Mesenteric fat pad (tissue), 1 donor: ENCODE data around the gene THAP7. TPM values are rescaled to one million over a fixed set of nuclear protein-coding genes. Genes with fewer than 3 reads are reported as not detected.
"Not testable (repeated sequence)": the region's sequence is repeated elsewhere in the genome, so short reads cannot be mapped to it uniquely, and the experiment has no call there.

Source experiments
- DNase-seq: peaks from one replicate; pipeline ENCODE4 v3.0.0-alpha.2; 2020; ENCODE audit warnings: low spot score
- total RNA-seq: library from RNA; stranded (reverse); fragmentation: NEBNext Ultra II Directional; extraction: Animal tissue kit (Norgen Biotek cat#: 25700); gene quantifications from one replicate; pipeline ENCODE4 v1.2.1, GENCODE V29; 2021
- donor health status: DM: yes; HTN: yes; CAD: no.

The THAP7 gene
- total RNA-seq, 1 donor from 2014 or later: 15.5 TPM

DNA sequence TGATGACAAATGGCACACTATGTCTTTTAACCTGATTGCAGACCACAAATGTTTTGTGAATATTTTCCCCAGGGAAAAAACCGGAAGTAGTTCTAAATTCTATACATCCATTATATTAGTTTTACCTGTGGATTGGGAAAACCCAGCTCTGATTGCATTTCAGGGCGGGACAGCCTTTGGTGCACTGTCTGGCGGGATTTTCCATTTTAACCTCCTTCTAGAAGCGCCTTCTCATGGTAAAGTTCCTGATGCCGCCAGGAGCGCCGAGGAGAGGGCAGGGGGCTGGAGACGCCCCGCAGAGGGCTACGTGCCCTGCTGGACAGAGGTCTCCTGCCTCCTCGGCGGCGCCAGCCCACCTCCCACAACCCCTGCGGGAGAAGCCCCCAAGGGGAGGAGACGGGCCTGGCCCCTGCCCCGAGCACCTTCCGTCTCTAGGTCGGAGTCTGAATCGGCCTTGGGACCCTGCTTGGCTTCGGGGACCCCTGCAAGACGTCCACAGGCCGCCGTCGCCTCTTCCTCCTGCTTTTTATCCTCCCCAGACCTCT lies 11.8 kb upstream of the THAP7 start:
- no peak for DNase-seq

GRCh38 chr22:21012446-21013407 lies 10.8 kb upstream of the THAP7 start:
- no peak for DNase-seq

- no peak for DNase-seq
Measured at GRCh38 chr22:21010426-21011113, 8.7 kb upstream of the THAP7 start.

GRCh38 chr22:21009638-21010425 lies 7.9 kb upstream of the THAP7 start:
- no peak for DNase-seq

- DNase-seq: not testable (repeated sequence)
Measured at GRCh38 chr22:21009208-21009607, 7.3 kb upstream of the THAP7 start.

DNA sequence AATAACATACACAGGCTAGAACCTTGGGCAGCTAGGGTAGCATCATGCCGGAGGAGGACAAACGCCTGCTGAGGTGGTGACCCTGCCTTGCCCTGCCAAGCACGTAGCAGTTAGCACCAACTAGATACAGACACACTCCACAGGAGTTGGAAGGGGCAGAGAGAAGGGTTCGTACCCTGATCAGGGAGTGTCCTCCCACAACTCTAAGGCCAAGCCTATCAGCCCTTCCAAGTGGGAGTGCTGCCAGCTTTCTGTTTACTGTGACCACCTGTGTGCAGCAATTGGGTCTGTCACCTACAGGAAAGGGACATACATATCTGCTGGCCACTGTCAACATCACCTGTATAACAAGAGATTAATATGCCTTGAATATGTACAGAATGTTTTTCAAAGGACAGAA lies 1.9 kb upstream of the THAP7 start:
- no peak for DNase-seq

DNA sequence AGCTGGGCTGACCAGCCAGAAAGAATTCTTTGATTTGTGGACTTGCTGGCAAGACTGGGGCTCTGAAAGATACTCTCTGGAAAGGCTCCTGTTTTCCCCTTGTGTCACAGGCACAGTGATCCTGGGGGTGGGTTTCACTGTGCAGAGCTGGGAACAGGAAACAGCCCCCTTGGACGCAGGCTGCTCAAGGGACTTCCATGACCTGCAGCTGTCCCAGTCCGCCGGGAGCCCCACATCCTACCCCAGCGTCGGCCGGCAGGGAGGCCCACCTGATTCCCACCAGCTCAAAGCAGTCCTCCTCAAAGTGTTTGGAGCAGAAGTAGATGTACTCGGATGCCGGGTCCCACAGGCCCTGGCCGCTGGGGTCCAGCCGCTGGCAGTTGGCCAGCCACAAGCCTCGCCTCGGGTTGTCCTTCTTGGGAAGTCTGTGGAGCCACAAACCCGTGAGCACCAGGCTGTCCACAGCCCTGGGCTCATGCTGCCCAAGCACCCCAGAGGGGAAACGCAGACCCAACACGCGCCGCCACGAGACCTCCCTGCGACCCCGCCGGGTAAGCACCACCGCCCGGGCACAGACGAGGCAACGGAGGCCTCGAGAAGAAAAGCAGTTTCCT lies 824 bp downstream of the THAP7 start:
- DNase-seq: no peak

- DNase-seq: no peak
Measured at GRCh38 chr22:21000207-21000986, 1.5 kb downstream of the THAP7 start.

GRCh38 chr22:20999350-21000206 lies 2.3 kb downstream of the THAP7 start:
- no peak for DNase-seq

DNA sequence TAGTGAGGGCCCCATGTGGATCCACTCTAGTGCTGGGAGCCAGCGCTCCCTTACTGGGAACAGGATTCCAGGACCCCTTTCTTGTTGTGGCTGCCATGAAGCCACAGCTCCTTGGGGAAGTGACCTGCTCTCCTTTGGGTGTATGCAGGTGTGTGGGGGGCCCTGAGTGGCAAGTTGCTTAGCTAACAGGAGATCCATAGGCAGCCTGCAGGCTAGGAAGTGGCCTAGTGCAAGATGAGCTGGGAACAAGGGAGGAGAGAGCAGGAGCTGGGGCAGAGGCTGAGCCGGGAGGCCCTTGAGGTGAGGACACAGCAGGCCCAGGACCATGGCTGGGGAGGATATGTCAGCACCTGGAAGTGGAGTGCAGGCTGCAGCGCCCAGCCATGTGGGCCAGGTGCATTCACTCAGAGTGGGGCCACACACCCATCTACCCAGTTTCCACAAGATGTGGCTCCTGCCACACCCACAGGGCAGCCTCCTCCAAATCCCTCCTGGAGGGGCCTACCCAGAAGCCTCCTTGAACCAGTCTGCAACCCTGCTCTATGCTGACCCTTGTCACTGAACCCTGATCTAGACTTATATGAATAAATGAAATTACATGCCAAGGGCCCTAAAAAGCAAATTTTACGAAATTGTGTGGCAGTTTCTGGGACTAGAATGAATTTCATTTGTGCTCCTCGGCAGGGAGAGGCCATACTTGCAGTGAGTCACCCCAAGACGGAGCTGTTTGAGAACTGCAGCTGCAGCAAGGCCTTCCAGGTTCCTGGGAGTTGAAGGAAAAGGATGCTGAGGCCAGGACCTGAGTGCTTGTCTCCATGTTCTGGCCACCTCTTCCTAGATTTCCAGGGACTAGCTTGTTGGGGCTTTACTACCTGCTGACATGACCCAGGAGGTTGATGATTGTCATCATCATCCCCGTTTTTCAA lies 3.2 kb downstream of the THAP7 start:
- no peak for DNase-seq

- DNase-seq: no peak
Measured at GRCh38 chr22:20997536-20998257, 4.2 kb downstream of the THAP7 start.

- DNase-seq: no peak
Measured at GRCh38 chr22:20996598-20997535, 5.1 kb downstream of the THAP7 start.

DNA sequence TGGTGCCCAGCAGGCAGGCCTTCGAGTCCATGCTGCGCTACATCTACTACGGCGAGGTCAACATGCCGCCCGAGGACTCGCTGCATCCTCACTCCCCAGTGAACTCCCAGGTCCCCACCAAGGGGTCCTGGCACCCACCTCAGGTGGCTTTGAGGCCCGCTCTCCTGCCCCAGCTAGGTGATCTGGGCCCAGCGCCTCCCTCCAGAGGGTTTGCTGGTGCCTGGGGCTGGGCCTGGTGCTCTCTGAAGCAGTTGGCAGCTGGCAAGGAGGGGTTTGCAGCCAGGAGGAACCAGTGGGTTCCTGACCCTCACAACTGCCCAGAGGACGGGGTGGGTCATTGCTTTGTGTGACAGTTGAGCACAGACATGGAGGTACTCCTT lies 5.9 kb downstream of the THAP7 start:
- DNase-seq: no peak

- no peak for DNase-seq
Measured at GRCh38 chr22:20995329-20996030, 6.4 kb downstream of the THAP7 start.

DNA sequence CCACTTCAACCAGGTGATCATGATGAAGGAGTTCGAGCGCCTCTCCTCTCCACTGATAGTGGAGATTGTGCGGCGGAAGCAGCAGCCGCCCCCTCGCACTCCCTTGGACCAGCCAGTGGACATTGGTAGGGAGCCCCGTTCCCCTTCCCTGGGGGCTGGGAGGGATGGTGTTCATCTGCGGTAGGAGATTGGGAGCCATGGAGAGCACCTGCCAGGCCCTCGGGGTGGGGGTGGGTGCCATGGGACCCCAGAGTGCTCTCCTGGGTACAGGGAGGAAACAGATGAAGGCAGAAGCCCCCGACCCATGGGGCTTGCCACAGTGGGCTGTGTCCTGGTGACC lies 7.0 kb downstream of the THAP7 start:
- no peak for DNase-seq
